ENCODE data around the gene FADS1. TPM values are rescaled to one million over a fixed set of nuclear protein-coding genes. Genes with fewer than 3 reads are reported as not detected.

Gene FADS1
- total RNA-seq, 4 donors from 2014 or later, result 2.1 to 8.3 (median 7.1) TPM

DNA sequence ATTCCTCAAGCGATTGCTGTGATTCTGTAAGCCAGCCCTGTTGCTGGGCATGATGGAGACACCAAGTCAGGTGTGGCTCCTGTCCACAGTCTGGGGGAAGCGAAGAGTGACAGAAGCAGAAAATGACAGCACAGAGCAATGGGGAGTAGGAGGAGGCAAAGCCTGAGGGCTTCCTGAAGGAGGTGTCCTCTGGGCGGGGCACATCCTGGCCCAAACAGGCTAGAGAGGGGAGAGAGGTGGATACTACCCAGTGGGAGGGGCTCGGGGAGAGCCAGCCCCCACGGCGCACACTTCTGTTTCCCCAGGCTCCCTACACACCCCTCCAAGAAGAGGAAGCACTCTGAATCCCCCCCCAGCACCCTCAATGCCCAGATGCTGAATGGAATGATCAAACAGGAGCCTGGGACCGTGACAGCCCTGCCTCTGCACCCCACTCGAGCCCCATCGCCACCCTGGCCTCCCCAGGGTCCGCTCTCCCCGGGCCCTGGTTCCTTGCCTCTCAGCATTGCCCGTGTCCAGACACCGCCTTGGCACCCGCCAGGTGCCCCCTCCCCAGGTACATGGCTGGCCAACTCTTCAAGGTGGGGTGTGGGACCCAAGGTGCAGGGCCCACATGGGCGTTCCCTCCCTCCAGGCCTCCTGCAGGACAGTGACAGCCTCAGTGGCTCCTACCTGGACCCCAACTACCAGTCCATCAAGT lies 45.5 kb downstream of the FADS1 start:
- no peak overlapping the region for H3K27ac ChIP-seq
- 75 to 79% methylated on average over 6 to 10 of the region's 15 CpGs for WGBS, 2 donors
- no peak for TF ChIP-seq POLR2A (IDR thresholded peaks at IDR 0.05)
- TF ChIP-seq, protein P1, sequence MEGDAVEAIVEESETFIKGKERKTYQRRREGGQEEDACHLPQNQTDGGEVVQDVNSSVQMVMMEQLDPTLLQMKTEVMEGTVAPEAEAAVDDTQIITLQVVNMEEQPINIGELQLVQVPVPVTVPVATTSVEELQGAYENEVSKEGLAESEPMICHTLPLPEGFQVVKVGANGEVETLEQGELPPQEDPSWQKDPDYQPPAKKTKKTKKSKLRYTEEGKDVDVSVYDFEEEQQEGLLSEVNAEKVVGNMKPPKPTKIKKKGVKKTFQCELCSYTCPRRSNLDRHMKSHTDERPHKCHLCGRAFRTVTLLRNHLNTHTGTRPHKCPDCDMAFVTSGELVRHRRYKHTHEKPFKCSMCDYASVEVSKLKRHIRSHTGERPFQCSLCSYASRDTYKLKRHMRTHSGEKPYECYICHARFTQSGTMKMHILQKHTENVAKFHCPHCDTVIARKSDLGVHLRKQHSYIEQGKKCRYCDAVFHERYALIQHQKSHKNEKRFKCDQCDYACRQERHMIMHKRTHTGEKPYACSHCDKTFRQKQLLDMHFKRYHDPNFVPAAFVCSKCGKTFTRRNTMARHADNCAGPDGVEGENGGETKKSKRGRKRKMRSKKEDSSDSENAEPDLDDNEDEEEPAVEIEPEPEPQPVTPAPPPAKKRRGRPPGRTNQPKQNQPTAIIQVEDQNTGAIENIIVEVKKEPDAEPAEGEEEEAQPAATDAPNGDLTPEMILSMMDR (IDR thresholded peaks at IDR 0.05), result no peak
- intact Hi-C loops (cut with DNase I), result no loop called here
- no peaks in the 10 kb centered on the region for H3K36me3 ChIP-seq
- H3K27me3 ChIP-seq, result peaks cover 0 to 10% (median 0%) of the 10 kb centered on the region in 4 donors
- H3K4me3 ChIP-seq, result no peak overlapping the region
- H3K4me1 ChIP-seq, result no peaks in the 10 kb centered on the region
- H3K9me3 ChIP-seq, result no peaks in the 10 kb centered on the region
- DNase-seq, result no peak

DNA sequence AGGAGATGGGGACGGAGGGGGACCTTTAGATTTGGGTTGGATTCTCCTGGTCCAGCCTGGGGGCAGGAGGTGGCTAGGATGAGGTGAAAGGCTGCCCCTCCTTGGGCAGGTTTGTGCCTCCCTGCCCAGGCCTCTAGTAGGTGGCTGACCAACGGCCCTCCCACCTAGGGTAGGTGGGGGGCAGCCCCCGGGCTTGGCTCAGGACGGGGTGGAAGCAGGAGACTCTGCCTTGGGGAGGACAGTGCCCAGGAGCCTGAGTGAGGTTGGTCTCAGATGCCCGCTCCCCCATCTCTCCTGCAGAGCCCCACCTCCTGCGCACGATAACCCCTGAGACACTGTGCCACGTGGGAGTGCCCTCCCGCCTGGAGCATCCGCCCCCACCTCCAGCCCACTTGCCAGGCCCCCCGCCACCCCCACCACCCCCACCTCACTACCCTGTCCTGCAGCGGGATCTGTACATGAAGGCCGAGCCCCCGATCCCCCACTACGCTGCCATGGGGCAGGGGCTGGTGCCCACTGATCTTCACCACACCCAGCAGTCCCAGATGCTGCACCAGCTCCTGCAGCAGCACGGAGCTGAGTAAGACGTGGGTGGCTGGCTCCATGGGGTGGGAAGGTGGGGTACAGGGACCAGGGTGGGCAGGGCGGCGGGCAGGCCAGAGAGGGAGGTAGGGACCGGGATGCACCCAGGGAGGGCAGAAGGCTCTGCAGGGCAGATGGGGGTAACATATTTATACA lies 46.7 kb downstream of the FADS1 start:
- H3K36me3 ChIP-seq, result no peaks in the 10 kb centered on the region
- DNase-seq, result no peak
- no peaks in the 10 kb centered on the region for H3K9me3 ChIP-seq
- H3K27ac ChIP-seq, result no peak overlapping the region
- TF ChIP-seq, protein P1 (IDR thresholded peaks at IDR 0.05), result no peak
- no peak for TF ChIP-seq POLR2A (IDR thresholded peaks at IDR 0.05)
- H3K4me3 ChIP-seq, result no peak overlapping the region
- H3K27me3 ChIP-seq, result peaks cover 0 to 13% (median 0%) of the 10 kb centered on the region in 4 donors
- intact Hi-C loops (cut with DNase I), result no loop called here
- 54 to 89% methylated on average over 3 to 10 of the region's 20 CpGs for WGBS, 2 donors
- H3K4me1 ChIP-seq, result no peaks in the 10 kb centered on the region

DNA sequence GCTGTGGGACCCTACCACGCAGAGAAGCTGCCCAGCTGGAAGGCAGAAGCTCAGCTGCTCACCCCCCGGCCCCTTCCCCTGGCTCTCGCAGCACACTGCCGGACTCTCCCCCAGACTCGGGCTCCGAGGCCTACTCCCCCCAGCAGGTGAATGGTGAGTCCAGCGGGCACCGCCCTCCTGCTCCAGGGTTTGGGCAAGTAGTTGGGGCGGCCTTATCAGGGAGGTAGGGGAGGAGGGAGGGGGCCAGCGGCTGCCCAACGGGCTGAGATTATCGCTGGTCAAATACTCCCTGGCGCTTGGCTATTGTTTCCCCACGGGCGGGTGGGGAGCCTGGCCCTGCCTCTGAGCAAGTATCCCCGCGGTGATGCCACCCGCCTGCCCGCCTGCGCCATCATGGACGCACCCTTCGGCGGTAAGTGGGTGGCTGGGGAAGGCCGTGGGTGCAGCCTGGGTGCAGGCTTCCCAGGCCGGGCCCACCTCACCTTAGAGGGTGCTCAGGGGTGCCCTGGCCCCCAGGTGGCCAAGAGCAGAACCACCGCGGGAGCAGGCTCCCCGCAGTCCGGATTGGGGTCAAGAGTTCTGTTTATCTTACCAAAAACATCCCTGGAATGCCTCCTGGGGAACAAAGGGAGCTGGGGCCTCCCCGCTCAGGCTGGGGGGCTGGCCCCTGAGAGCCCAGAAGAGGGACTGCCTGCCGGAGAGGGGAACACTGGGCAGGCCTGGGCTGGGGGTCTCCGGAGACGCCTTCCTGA lies 47.5 kb downstream of the FADS1 start:
- Histone ChIP-seq H3K27me3 (peaks cover 0 to 21% (median 0%) of the 10 kb centered on the region in 4 donors), H3K27ac (no peak overlapping the region), H3K36me3 (no peaks in the 10 kb centered on the region), H3K9me3 (no peaks in the 10 kb centered on the region), H3K4me3 (no peak overlapping the region), H3K4me1 (no peaks in the 10 kb centered on the region)
- WGBS, 2 donors, result no CpG with 5 or more reads among the region's 33 CpGs
- no peak for TF ChIP-seq POLR2A (IDR thresholded peaks at IDR 0.05)
- TF ChIP-seq, protein P1 (IDR thresholded peaks at IDR 0.05), result no peak
- no peak for DNase-seq
- intact Hi-C loops (cut with DNase I), result no loop called here

DNA sequence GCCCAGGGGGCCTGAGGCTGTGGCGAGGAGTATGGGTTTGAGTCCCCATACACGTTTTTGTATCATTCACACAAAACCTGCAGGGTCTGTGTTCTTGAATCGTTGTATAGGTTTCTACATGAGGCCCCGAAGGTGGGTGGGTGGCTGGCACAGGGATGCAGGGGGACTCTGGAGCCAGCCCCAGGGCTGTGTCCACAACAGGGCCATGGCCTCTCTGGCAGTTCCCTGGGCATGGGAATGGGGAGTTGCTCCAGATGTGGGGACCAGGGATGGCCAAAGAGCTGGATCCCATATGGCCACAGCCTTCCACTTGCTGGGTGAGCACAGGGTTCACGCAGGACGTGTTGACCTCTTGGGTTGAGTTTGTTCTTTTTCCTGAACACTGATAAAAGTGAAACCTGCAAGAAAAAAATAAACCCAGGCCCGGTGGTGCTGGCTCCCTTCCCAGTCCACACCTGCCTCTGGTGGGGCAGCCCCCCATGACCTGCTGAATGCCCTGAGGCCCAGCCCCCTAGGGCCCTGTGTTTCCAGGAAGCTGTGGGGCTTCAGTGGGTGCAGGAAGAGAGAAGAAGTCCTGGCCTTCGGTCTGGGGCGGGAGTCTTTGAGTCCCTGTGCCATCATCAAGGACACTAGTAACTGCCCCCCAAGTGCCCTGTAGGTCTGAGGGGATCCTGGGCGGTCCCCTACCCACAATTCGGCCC lies 48.3 kb downstream of the FADS1 start:
- Histone ChIP-seq H3K4me1 (no peaks in the 10 kb centered on the region), H3K27me3 (peaks cover 0 to 29% (median 0%) of the 10 kb centered on the region in 4 donors), H3K36me3 (no peaks in the 10 kb centered on the region), H3K9me3 (no peaks in the 10 kb centered on the region), H3K27ac (no peak overlapping the region), H3K4me3 (no peak overlapping the region)
- 50 to 63% methylated on average over 5 to 7 of the region's 11 CpGs for WGBS, 2 donors
- intact Hi-C loops (cut with DNase I), result no loop called here
- TF ChIP-seq, protein P1 (IDR thresholded peaks at IDR 0.05), result no peak
- no peak for TF ChIP-seq POLR2A (IDR thresholded peaks at IDR 0.05)
- DNase-seq, result no peak

Measured in esophagus squamous epithelium (tissue), 5 donors.